ENCODE results near the gene SAMM50. TPM values are rescaled to one million over a fixed set of nuclear protein-coding genes. Genes with fewer than 3 reads are reported as not detected.
"Not testable (repeated sequence)": the region's sequence is repeated elsewhere in the genome, so short reads cannot be mapped to it uniquely, and the experiment has no call there.

Gene SAMM50
- total RNA-seq, 1 donor from 2014 or later, result 31.0 TPM

DNA sequence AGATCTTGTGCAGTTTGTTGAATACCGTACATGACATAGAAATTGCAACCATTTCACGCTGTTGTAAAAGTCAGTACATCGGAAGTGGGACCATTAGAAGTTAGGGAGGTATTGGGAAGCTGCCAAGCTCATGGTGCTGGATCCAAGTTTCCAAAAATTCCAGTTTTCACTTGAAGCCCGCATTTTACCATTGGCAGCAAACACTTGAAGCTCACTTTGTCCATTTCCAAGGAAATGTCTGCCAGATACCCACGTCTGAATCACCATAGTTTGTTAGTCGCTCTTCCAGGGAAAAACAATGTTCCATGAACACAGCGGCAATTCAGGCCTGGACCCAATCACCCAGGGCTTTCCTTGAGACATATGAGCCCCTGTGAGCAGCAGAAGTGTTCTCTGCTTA lies 46.3 kb downstream of the SAMM50 start:
- DNase-seq, result no peak

DNA sequence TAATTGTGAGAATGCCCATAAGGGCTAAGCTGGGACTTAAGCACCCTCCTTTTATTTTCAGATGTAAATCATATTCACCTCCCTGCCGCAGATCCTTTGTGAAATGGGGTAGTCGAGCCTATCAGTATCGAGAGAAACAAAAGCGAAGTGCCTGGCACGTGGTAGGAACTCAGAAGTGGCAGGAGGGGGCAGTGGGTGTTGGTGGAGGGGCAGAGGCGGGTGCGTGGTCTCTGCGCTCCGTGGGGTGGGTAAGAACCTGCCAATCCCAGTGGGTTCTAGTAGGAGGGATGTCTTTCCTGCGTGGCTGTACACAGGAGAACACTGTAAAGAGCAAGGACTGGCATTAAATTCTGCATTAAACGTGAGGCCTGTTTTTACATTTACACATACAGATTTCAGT lies 47.1 kb downstream of the SAMM50 start:
- no peak for DNase-seq

DNA sequence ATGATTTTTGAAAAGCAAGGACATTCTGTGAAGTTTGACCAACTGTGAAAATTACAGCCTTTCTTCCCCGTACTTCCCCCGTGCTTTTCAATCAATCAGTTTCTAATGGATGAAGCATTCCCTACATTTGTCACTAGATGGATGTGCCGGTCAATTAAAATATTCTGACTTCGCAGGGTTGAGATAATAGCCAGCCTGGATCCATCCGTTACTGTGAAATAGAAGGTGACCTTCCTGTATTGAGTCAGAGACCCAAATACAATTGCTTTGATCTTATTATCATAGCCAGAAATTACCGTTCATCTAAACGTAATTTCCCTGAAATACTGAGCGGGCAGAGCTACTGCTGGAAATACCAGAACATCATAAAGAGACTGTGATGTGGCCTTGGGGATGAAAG lies 47.8 kb downstream of the SAMM50 start:
- no peak for DNase-seq

DNA sequence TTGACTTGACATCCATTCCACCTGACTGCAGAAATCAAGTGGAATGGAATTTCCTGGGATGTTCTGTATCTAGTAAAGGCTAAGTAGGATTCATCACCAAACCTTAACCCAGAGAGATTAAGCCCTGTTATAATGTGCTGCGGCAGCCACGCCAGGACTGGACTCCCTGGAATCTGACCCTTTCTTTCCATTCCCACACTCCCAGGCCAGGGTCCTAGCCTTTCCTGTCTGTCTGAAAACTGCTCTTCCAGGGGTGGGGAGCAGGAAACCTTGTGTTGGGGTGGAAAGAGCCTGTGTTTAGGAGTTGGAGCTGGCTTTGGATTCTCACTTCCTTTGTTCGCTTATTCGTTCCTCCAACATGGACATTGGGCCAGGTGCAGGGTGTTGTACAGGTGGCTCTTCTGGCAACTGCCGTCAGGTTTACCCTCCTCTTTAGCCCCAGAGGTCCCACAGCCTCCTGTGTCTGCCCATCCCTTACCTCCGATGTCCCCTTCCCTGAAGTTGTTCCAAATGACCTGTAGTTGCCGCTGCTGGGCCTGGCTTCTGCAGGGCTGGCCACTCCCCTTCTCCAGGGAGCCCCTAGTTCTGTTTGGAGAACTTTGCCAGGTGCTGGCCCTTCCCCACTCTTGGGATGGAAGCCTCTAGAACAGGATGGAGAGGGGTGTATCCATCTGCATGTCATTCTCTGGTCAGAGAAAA lies 48.3 kb downstream of the SAMM50 start:
- DNase-seq, result no peak

DNA sequence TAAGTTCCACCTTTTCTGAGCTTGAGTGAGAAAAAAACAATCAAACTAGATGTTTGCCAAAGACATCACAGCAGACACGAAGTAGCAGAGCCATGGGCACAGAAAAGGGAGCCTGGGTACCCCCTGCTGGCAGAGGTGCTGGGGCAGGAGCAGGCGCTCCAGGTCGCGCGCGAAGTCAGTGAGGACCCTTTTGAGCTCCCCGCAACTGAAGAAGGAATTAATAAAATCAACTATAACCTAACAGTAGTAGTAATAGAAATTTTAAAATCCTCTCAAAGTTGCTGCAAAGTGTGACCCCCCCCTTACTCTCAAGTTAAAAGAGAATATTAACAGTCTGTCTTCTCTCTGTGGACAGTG lies 48.8 kb downstream of the SAMM50 start:
- DNase-seq, result no peak

DNA sequence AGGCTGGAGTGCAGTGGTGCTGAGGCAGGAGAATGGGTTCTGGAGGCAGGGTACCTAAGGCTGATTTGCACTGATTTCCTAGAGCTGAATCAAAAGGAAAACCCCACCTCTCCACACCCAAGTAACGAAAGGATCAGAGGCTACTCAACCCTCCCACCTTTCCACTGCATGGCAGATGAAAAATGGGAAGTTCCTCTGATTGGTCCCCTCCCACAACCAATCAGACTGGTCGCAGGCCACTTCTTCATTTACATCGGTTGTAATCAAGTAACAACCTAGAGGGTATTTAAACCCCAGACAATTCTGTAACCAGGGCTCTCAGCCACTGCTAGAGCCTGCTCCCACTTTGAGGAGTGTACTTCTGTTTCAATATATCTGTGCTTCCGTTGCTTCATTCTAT lies 50.3 kb downstream of the SAMM50 start:
- DNase-seq, result no peak

DNA sequence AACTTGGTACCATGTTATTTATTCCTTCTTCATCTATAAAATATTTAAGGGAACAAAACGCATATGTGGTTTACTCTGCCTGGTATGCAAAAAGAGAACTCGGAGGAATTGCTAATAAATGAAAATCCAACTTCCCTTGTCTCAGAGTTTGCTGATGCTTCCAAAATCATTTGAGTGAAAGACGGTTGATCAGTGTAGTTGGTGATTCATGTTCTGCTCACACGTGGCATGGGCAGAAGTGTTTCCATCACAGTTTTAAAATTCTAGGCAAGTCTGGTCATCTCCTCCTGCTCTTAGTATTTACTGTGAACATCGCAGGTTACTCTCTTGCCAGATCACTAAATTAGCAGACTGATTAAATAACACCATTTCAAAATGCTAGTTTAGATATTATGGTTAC lies 56.9 kb downstream of the SAMM50 start:
- no peak for DNase-seq

DNA sequence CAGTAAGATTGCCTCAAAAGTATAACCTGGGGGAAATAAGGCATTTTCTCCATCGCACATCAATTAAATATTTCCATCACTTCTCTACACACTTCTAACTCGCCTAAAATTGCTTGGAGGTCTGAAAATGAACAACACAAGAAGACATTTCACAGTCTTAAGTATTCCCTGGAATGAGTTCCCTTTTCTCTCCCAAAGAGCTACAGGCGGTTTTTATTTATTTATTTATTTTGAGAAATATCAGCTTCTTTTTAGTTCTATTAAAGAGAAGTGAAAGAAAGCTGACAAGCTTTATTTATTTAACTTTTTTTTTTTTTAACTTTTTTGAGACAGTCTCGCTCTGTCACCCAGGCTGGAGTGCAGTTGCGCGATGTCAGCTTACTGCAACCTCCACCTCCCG lies 57.3 kb downstream of the SAMM50 start:
- DNase-seq, result no peak

DNA sequence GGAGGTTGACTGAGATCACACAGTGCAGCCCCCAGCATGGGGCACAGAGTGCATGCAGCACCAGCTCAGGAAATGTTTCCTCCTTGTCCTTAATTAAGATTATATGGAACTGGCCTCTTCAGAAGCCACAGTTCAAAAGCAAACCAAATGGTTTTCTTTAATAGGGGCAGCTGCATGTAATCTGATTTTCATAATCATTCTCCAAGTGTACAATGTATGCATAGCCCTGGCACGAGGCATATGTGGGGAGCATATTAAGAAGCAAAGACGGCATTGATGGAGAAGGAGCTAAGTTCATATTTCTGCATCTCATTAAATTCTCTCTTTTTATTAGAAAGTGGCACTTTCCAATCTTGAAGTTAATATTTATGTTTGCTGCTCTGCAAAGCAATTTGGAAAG lies 59.0 kb downstream of the SAMM50 start:
- DNase-seq, result no peak

DNA sequence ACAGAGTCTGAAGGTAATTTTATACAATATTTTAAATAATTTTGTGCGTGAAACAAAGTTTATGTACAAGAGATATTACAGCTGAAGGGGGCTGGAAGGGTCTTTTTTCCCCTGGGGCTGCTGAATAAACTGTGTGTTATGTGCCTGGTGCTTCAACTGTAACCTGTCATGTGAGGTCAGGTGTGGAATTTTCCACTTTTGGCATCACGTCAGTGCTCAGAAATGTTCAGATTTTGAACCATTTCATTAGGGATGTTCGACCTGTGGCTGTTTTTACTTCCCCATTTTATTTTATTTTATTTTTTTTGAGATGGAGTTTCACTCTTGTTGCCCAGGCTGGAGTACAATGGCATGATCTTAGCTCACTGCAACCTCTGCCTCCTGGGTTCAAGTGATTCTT lies 61.3 kb downstream of the SAMM50 start:
- not testable (repeated sequence) for DNase-seq

DNA sequence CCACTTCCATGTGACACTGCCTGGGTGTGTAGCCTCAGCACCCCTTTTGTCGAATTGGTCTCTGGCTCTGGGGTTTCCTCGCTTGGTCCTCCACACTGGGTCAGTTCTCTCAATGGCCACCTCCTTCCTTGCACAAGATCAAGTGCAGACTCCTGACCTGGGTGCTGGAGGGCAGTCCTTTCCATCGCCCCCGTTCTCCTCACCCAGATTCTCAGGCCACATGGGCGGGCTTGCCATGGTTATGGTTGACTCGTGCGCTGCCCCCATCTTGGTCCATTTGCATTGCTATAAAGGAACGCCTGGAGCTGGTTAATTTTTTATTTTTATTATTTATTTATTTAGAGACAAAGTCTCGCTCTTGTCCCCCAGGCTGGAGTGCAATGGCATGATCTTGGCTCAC lies 63.4 kb downstream of the SAMM50 start:
- DNase-seq, result no peak

DNA sequence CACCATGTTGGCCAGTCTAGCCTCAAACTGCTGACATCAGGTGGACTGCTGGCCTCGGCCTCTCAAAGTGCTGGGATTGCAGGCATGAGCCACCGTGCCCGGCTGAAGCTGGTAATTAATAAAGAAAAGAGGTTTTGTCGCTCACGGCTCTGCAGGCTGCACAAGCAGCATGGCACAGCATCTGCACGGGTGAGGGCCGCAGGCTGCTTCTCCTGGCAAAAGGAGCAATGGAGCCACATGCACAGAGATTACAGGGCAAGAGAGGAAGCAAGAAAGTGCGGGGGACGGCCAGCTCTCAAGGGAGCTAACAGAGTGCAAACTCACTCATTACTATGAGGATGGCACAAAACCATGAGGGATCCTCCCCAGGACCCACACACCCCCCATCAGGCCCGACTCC lies 64.2 kb downstream of the SAMM50 start:
- no peak for DNase-seq

DNA sequence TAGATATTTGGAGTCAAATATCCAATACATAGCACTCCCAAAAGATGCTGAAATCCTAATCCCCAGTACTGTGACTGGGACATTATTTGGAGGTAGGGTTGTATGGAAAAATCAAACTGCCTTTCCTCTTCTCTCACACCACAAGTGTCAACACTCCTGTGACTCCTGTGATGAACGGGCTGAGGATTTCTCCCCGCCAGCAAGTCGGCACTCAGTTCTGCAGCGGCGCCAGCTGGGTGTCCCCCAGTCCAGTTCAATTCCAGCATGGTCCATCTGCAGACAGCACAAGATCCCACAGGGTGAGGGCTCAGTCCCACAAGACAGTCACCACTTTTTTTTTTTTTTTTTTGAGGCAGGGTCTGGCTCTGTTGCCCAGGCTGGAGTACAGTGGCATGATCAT lies 64.6 kb downstream of the SAMM50 start:
- no peak for DNase-seq

DNA sequence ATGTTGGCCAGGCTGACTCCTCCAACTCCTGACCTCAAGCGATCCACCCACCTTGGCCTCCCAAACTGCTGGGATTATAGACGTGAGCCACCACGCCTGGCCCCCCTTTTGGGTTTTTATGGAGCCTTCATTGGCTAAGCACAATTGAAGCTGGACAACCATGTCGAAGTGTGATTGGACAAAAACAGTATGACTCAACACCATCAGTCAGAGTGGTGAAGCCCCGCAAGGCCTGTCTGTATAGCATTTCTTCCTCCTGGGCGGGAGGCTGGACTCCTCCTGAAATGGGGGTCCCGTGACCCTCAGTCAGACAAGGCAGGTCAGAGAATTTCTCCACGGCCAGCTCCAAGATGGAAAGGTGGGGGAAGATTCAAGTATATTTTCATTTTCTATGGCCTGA lies 65.7 kb downstream of the SAMM50 start:
- DNase-seq, result no peak

DNA sequence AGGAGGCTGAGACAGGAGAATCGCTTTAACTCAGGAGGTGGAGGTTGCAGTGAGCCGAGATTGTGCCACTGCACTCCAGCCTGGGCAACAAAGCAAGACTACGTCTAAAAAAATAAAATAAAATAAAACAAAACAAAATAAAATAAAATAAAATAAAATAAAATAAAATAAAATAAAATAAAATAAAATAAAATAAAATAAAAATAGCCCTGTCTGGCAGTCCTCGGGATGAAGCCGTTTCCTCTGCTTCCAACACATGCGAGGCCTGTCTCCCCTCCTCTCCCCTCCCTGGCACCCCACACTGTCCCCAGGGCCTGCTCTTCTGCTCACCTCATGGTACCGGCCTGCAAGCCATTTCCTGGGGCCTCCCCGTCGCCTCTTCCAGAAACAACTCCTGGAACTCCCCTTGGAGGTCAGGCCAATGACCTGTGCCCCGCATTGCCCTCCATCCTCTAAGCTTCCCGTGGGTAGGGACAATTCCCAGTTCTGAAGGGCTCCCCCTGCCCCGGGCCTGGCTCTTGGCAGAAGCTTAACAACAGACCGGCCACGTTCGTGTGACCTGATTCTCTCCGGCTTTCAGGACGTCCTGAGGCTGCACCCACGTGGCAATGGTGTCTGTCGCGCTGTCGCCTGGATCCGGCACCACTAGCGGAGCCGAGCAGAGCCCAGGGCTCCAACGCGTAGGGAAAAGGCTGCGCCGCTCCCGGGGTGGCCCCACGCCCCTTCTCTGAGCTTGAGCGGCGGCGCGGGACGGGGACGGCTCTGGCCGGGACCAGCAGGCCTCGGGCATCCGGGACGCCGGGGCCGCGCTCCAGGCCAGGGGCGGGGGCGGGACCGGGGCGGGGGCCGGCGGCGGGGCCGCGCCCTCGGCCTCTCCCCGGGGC lies 68.4 kb downstream of the SAMM50 start:
- DNase-seq, result no peak

DNA sequence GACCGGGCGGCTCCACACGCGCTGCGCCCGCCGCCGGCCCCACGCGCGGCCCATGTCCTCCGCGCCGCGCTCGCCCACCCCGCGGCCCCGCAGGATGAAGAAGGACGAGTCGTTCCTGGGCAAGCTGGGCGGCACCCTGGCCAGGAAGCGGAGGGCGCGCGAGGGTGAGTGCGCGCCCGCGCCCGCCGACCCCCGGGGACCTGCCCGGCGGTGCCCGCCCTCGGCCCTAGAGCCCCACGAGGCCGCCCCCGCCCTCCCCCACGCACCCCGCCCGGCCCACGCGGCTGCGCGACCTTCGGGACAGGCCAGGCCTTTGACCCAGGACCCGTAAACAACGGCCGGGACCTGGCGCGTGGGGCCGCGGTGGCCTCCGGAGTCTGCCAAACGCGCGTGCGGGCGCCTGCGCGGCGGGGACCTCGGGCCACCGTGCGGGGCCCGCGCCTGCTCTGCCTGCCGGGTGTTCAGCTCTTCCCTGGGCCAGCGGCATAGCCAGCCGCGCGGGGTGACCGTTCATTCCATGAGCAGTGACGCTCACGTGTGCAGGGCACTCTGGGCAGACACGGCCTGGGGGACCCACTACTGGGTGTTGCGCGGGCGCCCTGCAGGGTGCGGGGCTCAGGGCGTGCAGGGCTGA lies 69.2 kb downstream of the SAMM50 start, which contains the start of gene PARVB:
TSS of gene PARVB (plus strand) at position 15 of the 634 bp plus-strand sequence. CDS start at position 53, 38 bp downstream.
- DNase-seq, result no peak

DNA sequence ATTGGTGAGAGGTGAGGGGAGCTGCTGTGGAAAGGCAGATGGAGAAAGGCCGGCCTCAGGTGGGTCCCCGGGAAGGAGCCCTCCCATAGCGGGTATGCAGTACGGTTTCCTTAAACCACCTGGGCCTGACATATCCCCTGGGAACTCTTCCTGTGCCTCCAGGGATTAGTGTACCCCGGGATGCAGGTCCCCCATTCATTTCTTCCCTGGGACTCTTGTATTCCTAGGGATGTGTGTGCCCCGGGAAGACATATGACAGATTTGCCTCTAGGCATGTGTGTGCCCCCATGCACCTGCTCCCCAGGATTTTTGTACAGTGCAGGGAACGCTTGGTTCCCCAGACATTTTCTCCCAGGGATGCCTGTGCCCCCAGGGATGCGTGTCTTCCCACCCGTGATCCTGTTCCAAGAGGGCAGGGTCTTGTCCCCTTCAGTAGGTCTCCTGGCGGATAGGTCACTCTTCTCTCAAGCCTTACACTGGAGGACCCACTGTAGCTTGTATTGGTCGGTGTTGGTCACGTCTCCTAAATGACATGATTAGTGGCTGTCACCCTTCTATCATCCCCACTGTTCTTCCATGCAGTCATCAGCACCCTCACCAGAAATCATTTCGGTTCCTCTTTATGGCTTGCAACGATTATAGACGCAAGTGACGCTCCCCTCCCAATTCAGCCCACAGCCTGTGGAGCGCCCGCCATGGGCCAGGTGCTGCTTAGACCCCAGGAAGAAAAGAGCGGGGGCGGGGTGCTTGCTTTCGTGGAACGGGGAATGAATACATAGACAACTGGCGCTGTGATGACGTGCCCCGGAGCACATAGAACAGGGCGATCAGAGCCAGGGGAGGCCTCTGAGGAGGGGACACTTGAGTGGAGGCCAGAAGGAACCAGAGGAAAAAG lies 70.2 kb downstream of the SAMM50 start:
- no peak for DNase-seq

DNA sequence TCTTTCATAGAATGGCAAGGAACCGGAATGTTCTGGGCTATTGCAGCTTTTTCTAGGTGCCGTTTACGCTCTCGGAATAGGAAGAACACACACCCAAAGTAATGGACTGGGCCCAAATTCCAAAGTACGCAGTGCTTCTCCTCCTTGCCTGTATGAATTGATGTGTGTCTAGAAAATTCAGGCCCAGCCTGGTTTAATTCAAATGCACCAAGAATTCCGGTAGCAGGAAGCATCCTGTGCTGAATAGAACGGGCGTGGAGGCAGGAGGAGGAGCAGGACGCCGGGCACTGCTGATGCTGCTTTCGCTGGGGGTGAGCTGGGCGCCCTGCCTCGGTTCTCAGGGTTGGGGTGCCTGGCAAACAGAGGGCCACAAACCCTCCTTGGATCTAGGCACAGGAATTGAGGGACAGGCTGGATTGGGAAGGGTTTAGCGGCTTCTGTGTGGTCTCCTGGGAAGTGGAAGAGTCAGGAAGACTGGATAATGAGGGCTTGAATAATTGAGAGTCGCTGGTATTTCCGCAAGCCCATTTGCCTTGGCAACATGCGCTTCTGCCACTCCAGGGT lies 70.9 kb downstream of the SAMM50 start:
- no peak for DNase-seq

DNA sequence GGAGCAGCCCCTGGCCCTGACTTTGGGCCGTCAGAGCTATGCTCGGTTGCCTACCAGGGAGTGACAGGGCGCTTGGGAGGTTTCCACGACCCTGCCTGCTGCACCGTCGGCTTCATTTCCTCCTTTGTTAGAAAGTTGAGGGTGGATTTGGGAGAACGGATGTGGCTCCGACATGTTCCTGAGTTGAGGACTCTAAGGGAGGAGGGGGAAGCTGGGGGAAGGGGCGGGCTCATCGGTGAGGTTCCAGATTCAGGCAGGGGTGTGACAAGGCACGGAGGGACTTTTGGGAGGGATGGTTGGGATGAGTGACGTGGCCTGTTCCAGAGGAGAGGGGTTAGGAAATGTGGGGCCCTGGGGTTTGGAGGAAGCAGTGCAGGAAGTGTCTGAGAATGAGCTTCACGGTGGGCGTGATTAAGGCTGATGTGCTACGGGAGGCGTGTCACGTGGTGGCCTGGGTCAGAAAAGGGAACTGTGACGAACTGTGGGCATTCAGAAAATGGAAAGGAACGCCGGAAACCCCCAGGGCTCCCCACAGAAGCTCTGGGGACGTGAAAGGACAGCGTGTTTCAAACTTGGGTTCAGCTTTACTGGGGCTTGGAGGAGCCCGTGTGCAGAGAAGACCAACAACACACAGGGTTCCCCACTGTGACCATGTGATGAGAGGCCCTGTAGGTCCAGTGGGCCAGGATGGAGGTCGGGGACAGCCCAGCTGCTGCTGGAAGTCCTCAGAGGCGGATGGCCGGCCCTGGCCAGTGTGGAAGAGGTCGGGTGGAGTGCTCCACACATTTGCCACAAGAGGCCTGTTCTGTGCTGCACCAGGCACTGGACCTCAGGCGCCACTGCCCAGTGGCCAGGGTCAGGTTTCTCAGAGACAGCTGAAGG lies 71.6 kb downstream of the SAMM50 start:
- no peak for DNase-seq

DNA sequence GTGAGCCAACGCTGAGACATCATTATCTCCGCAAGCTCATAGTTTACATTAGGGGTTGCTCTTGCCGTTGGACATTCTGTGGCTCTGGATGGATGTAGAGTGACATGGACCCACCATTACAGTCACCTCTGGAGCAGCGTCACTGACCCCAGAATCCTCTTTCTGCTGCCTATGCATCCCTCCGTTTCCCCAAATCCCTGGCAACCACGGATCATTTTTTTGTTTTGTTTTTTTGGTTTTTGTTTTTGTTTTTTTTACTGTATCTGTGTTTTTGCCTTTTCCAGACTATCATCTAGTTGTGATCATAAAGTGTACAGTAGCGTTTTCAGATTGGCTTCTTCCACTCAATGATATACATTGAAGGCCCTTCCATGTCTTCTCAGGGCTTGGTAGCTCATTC lies 72.8 kb downstream of the SAMM50 start:
- no peak for DNase-seq

DNA sequence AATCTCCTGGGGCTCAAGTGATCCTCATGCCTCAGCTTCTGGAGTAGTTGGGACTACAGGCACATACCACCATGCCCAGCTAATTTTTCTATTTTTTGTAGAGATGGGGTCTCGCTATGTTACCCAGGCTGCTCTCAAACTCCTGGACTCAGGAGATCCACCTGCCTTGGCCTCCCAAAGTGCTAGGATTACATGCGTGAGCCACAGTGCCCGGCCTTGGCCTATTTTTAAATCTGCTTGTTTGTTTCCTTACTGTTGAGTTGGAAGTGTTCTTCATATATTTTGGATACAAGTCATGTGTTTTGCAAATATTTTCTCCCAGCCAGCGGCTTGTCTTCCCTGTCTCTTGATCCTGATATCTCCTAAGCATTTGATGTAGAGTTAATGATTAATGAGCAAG lies 73.8 kb downstream of the SAMM50 start:
- no peak for DNase-seq
